SK-N-SH (cell line): ENCODE measurements around the gene TOPAZ1. TPM values are rescaled to one million over a fixed set of nuclear protein-coding genes. Genes with fewer than 3 reads are reported as not detected.

Experiments used
- CTCF ChIA-PET: fragments of 300-600, 350-600 bp; formaldehyde crosslinking; extraction: SDS; loops from one replicate; lab custom pipeline; 2021; lab: Yijun Ruan, JAX
- POLR2A ChIA-PET: fragments of 350-600 bp; sonication (Branson Sonifier 250); formaldehyde crosslinking; extraction: SDS; loops from one replicate; lab custom pipeline; 2020; ENCODE audit warnings: antibody characterized with exemption, inconsistent platforms; lab: Yijun Ruan, JAX
- DNase-seq: peaks from one replicate; pipeline ENCODE4 v3.0.0; 2012
- H2AFZ ChIP-seq: fragments of 200-600 bp; sonication (generic); 2 replicates; pipeline ENCODE4 v1.8.1; 2016; ENCODE audit warnings: antibody characterized with exemption, mild to moderate bottlenecking, low read depth
- H3F3A ChIP-seq: fragments of 200-600 bp; sonication (generic); replicated peaks from 2 replicates; pipeline ENCODE3; 2016; ENCODE audit warnings: antibody characterized with exemption, mild to moderate bottlenecking; ENCODE audit not compliant: insufficient read depth
- H3K27ac ChIP-seq, 2 experiments: fragments of 200-500 bp in 1 of 2; fragments of 200-600 bp in 1 of 2; sonication (Bioruptor generic) in 1 of 2; sonication (generic), shearing (Covaris generic) in 1 of 2; 2 replicates each; pipeline versions ENCODE4 v1.5.1 to v1.6.1; 2014 to 2016; ENCODE audit warnings: low read depth in 2 of 2, inconsistent platforms in 1 of 2, low read length in 1 of 2, mild to moderate bottlenecking in 1 of 2, mixed read lengths in 1 of 2
- H3K27me3 ChIP-seq: fragments of 200-600 bp; sonication (generic), shearing (Covaris generic); 2 replicates; pipeline ENCODE4 v1.6.1; 2016; ENCODE audit warnings: mixed run types; ENCODE audit not compliant: insufficient read depth
- H3K36me3 ChIP-seq, 2 experiments: fragments of 200-500 bp in 1 of 2; fragments of 200-600 bp in 1 of 2; sonication (Bioruptor generic) in 1 of 2; sonication (generic) in 1 of 2; replicated peaks in 1 of 2; 2 replicates each; pipeline versions ENCODE3 to v1.5.1; 2014 to 2016; ENCODE audit warnings: low read length in 1 of 2, mild to moderate bottlenecking in 1 of 2; ENCODE audit not compliant: insufficient read depth in 2 of 2, control insufficient read depth in 1 of 2
- H3K4me1 ChIP-seq, 2 experiments: fragments of 200-500 bp in 1 of 2; fragments of 200-600 bp in 1 of 2; sonication (Bioruptor generic) in 1 of 2; sonication (generic), shearing (Covaris generic) in 1 of 2; 2 replicates each; pipeline versions ENCODE4 v1.5.1 to v1.6.1; 2014 to 2016; ENCODE audit warnings: low read depth in 1 of 2, low read length in 1 of 2, mixed run types in 1 of 2; ENCODE audit not compliant: insufficient read depth in 2 of 2, control insufficient read depth in 1 of 2
- H3K4me2 ChIP-seq: fragments of 200-600 bp; sonication (generic), shearing (Covaris generic); 2 replicates; pipeline ENCODE4 v1.6.1; 2017; ENCODE audit warnings: mixed run types
- H3K4me3 ChIP-seq, 2 experiments: fragments of 200-500 bp in 1 of 2; fragments of 200-600 bp in 1 of 2; sonication (Bioruptor generic) in 1 of 2; sonication (generic), shearing (Covaris generic) in 1 of 2; 2 replicates each; pipeline versions ENCODE4 v1.5.1 to v1.8.1; 2014 to 2016; ENCODE audit warnings: low read depth in 2 of 2, inconsistent platforms in 1 of 2, low read length in 1 of 2, mild to moderate bottlenecking in 1 of 2, mixed read lengths in 1 of 2, moderate library complexity in 1 of 2
- H3K79me2 ChIP-seq: fragments of 200-600 bp; sonication (generic); 2 replicates; pipeline ENCODE4 v1.8.1; 2017; ENCODE audit warnings: mild to moderate bottlenecking; ENCODE audit not compliant: insufficient read depth
- H3K9ac ChIP-seq: fragments of 200-600 bp; sonication (generic); 2 replicates; pipeline ENCODE4 v1.6.1; 2017; ENCODE audit warnings: mixed run types
- H3K9me2 ChIP-seq: fragments of 200-600 bp; sonication (generic); 2 replicates; pipeline ENCODE4 v1.6.1; 2017; ENCODE audit warnings: mixed run types
- H3K9me3 ChIP-seq: fragments of 200-600 bp; sonication (generic); 2 replicates; pipeline ENCODE4 v1.6.1; 2017; ENCODE audit warnings: mixed run types, mild to moderate bottlenecking, moderate library complexity
- H4K20me1 ChIP-seq: fragments of 200-600 bp; sonication (generic); 2 replicates; pipeline ENCODE4 v1.6.1; 2017; ENCODE audit warnings: mild to moderate bottlenecking, mixed run types; ENCODE audit not compliant: insufficient read depth
- EP300 ChIP-seq, 2 experiments: IDR thresholded peaks; 2 replicates each; pipeline versions ENCODE4 v1.4.0 to v1.6.1; 2012; ENCODE audit warnings: borderline replicate concordance in 1 of 2, low read depth in 1 of 2, low read length in 1 of 2
- FOXJ3 ChIP-seq: sonication (generic); formaldehyde crosslinking; IDR thresholded peaks from 2 replicates; pipeline ENCODE4 v1.5.1; 2020; ENCODE audit warnings: mild to moderate bottlenecking, missing genetic modification reagents
- FOXM1 ChIP-seq: IDR thresholded peaks from 2 replicates; pipeline ENCODE4 v1.4.0; 2012; ENCODE audit warnings: low read depth, mild to moderate bottlenecking
- GATA2 ChIP-seq: sonication (generic); formaldehyde crosslinking; IDR thresholded peaks from 2 replicates; pipeline ENCODE4 v1.5.0; 2020; ENCODE audit warnings: mild to moderate bottlenecking, missing genetic modification reagents
- JUND ChIP-seq: IDR thresholded peaks from 2 replicates; pipeline ENCODE4 v1.4.0; 2012
- NFIC ChIP-seq: IDR thresholded peaks from 2 replicates; pipeline ENCODE4 v1.4.0; 2012; ENCODE audit warnings: borderline replicate concordance
- RCOR1 ChIP-seq: fragments of 150-350 bp; IDR thresholded peaks from 2 replicates; pipeline ENCODE4 v1.6.1; 2017; ENCODE audit warnings: antibody characterized with exemption, low read length
- REST ChIP-seq: IDR thresholded peaks from 2 replicates; pipeline ENCODE4 v1.6.1; 2012; ENCODE audit warnings: mild to moderate bottlenecking, low read depth, low read length, moderate library complexity
- RFX5 ChIP-seq: IDR thresholded peaks from 2 replicates; pipeline ENCODE4 v1.6.1; 2012; ENCODE audit warnings: mild to moderate bottlenecking, improper control_type of control experiment, low read length
- TAF1 ChIP-seq: IDR thresholded peaks from 2 replicates; pipeline ENCODE4 v1.6.1; 2012; ENCODE audit warnings: low read depth, mild to moderate bottlenecking, low read length, moderate library complexity, borderline replicate concordance
- TCF12 ChIP-seq: IDR thresholded peaks from 2 replicates; pipeline ENCODE4 v1.4.0; 2012
- YY1 ChIP-seq: IDR thresholded peaks from 2 replicates; pipeline ENCODE4 v1.4.0; 2012; ENCODE audit warnings: low read depth, mild to moderate bottlenecking
- WGBS: methylation state at CpG from one replicate; pipeline ENCODE4 v1.1.6; 2017; ENCODE audit warnings: low lambda C conversion rate; 5-methylcytosine and 5-hydroxymethylcytosine counted together
- polyA plus RNA-seq, 3 experiments: library from polyadenylated mRNA; depleted of rRNA; stranded (reverse); fragments of >200 nt; gene quantifications; 2 replicates each; pipeline ENCODE4 v1.2.3, GENCODE V29; 2012
- TF ChIP-seq, protein P1 (sequence below): fragments of 200-600 bp; sonication (generic); IDR thresholded peaks from 2 replicates; pipeline ENCODE4 v1.6.1; 2017; ENCODE audit warnings: antibody characterized with exemption, mild to moderate bottlenecking, moderate library complexity

Gene TOPAZ1
- not detected in 2 replicates for polyA plus RNA-seq (2012; rRNA removed)
- polyA plus RNA-seq (2012; cell fraction: cytosol; rRNA removed): not detected in 2 replicates
- not detected in 2 replicates for polyA plus RNA-seq (2012; cell fraction: nucleus; rRNA removed)

- no peaks in the 10 kb centered on the region for H3K79me2 ChIP-seq
- no peaks in the 10 kb centered on the region for H3K9me3 ChIP-seq
- WGBS: 80% methylated on average over 4 of the region's 35 CpGs
- H3K9me2 ChIP-seq: no peaks in the 10 kb centered on the region
- ChIA-PET POLR2A (no interaction called here), CTCF (interaction anchor here (0.8 kb wide), 1 partner anchor 10 kb away, joined by 3 read pairs; no protein-coding TSS in a partner anchor)
- no peaks in the 10 kb centered on the region for H3K27me3 ChIP-seq
- no peaks in the 10 kb centered on the region for H3F3A ChIP-seq
- H3K4me3 ChIP-seq: no peak within 1 kb of the TSS
- no peaks in the 10 kb centered on the region for H4K20me1 ChIP-seq
- DNase-seq: no peak
- no peaks in the 10 kb centered on the region for H3K36me3 ChIP-seq
- TF ChIP-seq RFX5: no peak
- TF ChIP-seq TCF12: no peak
- TF ChIP-seq, protein P1, sequence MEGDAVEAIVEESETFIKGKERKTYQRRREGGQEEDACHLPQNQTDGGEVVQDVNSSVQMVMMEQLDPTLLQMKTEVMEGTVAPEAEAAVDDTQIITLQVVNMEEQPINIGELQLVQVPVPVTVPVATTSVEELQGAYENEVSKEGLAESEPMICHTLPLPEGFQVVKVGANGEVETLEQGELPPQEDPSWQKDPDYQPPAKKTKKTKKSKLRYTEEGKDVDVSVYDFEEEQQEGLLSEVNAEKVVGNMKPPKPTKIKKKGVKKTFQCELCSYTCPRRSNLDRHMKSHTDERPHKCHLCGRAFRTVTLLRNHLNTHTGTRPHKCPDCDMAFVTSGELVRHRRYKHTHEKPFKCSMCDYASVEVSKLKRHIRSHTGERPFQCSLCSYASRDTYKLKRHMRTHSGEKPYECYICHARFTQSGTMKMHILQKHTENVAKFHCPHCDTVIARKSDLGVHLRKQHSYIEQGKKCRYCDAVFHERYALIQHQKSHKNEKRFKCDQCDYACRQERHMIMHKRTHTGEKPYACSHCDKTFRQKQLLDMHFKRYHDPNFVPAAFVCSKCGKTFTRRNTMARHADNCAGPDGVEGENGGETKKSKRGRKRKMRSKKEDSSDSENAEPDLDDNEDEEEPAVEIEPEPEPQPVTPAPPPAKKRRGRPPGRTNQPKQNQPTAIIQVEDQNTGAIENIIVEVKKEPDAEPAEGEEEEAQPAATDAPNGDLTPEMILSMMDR: no peak
- TF ChIP-seq FOXJ3 (CRISPR knock-in tag): no peak
- no peak for TF ChIP-seq REST
- TF ChIP-seq EP300 (IDR thresholded peaks at IDR 0.05; ENCODE audit: borderline replicate concordance in 1 of 2, low read depth in 1 of 2, low read length in 1 of 2): no peak
- no peak for TF ChIP-seq TAF1
- no peak for TF ChIP-seq YY1
- no peak for TF ChIP-seq RCOR1
- TF ChIP-seq FOXM1: no peak
- TF ChIP-seq NFIC: no peak
- no peak for TF ChIP-seq GATA2 (CRISPR knock-in tag)
- TF ChIP-seq JUND: no peak
- H2AFZ ChIP-seq: no peak within 1 kb of the TSS
- H3K4me1 ChIP-seq: no peaks in the 10 kb centered on the region
- no peak within 1 kb of the TSS for H3K4me2 ChIP-seq
- no peak within 1 kb of the TSS for H3K9ac ChIP-seq
- H3K27ac ChIP-seq: no peak within 1 kb of the TSS
These were observed at the start of gene TOPAZ1 for GRCh38 chr3:44241706-44242105. Gene TOPAZ1 (plus strand): TSS chr3:44241886. CDS start chr3:44242054, 168 bp downstream.
